ENCODE results near the gene AKAP13. TPM values are rescaled to one million over a fixed set of nuclear protein-coding genes. Genes with fewer than 3 reads are reported as not detected.
A peak's percentile ranks its signal among the peaks of the same experiment; 100 is the strongest.

The AKAP13 gene
- total and polyA plus RNA-seq, 2 of the 13 experiments (the other 11 are each of a cell fraction or from before 2014, with no cell fraction given), result 6.7 to 27.1 TPM

- TF ChIP-seq TAF1 (CRISPR knock-in tag; IDR thresholded peaks at IDR 0.05) (peak; percentile 73), GZF1 (CRISPR knock-in tag; IDR thresholded peaks at IDR 0.05) (0 out of 2 replicates have a peak, but pooled peaks have one; percentile 40), SMARCC2 (IDR thresholded peaks at IDR 0.05) (no peak), ZSCAN9 (CRISPR knock-in tag; IDR thresholded peaks at IDR 0.05; ENCODE audit: borderline replicate concordance) (0 out of 2 replicates have a peak, but pooled peaks have one; percentile 4), ZSCAN12 (CRISPR knock-in tag; IDR thresholded peaks at IDR 0.05) (no peak), ZFP91 (CRISPR knock-in tag; IDR thresholded peaks at IDR 0.05; ENCODE audit: borderline replicate concordance) (no peak), SP1 (IDR thresholded peaks at IDR 0.05) (no peak), SP1 (CRISPR knock-in tag; IDR thresholded peaks at IDR 0.05) (peak; percentile 54), POLR2G (IDR thresholded peaks at IDR 0.05; ENCODE audit: low read depth, low read length) (peak; percentile 79), ZNF101 (CRISPR knock-in tag; IDR thresholded peaks at IDR 0.05; ENCODE audit: borderline replicate concordance, low read depth) (no peak), RXRB (CRISPR knock-in tag; IDR thresholded peaks at IDR 0.05; ENCODE audit: borderline replicate concordance) (no peak), PBX2 (CRISPR knock-in tag; IDR thresholded peaks at IDR 0.05) (peak; percentile 92), STAT5B (CRISPR knock-in tag; IDR thresholded peaks at IDR 0.05) (no peak), RXRA (CRISPR knock-in tag; IDR thresholded peaks at IDR 0.05) (peak; percentile 20; the same call in 1 of the 2 replicates), ZNF768 (CRISPR knock-in tag; IDR thresholded peaks at IDR 0.05) (peak; percentile 47; the same call in 1 of the 2 replicates), NFYB (CRISPR knock-in tag; IDR thresholded peaks at IDR 0.05) (peak; percentile 94), YEATS4 (CRISPR knock-in tag; IDR thresholded peaks at IDR 0.05; ENCODE audit: borderline replicate concordance) (peak; percentile 73; the same call in 1 of the 2 replicates), SOX5 (CRISPR knock-in tag; IDR thresholded peaks at IDR 0.05; ENCODE audit: borderline replicate concordance) (0 out of 2 replicates have a peak, but pooled peaks have one; percentile 4), CENPT (CRISPR knock-in tag; IDR thresholded peaks at IDR 0.05; ENCODE audit: low read depth) (no peak), DMAP1 (CRISPR knock-in tag; IDR thresholded peaks at IDR 0.05) (peak; percentile 30; the same call in 1 of the 2 replicates), ZNF550 (CRISPR knock-in tag; IDR thresholded peaks at IDR 0.05; ENCODE audit: borderline replicate concordance) (no peak)
- TF ChIP-seq, protein P1, sequence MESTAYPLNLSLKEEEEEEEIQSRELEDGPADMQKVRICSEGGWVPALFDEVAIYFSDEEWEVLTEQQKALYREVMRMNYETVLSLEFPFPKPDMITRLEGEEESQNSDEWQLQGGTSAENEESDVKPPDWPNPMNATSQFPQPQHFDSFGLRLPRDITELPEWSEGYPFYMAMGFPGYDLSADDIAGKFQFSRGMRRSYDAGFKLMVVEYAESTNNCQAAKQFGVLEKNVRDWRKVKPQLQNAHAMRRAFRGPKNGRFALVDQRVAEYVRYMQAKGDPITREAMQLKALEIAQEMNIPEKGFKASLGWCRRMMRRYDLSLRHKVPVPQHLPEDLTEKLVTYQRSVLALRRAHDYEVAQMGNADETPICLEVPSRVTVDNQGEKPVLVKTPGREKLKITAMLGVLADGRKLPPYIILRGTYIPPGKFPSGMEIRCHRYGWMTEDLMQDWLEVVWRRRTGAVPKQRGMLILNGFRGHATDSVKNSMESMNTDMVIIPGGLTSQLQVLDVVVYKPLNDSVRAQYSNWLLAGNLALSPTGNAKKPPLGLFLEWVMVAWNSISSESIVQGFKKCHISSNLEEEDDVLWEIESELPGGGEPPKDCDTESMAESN (CRISPR knock-in tag; conservative IDR thresholded peaks at IDR 0.05), result 0 out of 2 replicates have a peak, but pooled peaks have one; percentile 52
- TF ChIP-seq, protein P2, sequence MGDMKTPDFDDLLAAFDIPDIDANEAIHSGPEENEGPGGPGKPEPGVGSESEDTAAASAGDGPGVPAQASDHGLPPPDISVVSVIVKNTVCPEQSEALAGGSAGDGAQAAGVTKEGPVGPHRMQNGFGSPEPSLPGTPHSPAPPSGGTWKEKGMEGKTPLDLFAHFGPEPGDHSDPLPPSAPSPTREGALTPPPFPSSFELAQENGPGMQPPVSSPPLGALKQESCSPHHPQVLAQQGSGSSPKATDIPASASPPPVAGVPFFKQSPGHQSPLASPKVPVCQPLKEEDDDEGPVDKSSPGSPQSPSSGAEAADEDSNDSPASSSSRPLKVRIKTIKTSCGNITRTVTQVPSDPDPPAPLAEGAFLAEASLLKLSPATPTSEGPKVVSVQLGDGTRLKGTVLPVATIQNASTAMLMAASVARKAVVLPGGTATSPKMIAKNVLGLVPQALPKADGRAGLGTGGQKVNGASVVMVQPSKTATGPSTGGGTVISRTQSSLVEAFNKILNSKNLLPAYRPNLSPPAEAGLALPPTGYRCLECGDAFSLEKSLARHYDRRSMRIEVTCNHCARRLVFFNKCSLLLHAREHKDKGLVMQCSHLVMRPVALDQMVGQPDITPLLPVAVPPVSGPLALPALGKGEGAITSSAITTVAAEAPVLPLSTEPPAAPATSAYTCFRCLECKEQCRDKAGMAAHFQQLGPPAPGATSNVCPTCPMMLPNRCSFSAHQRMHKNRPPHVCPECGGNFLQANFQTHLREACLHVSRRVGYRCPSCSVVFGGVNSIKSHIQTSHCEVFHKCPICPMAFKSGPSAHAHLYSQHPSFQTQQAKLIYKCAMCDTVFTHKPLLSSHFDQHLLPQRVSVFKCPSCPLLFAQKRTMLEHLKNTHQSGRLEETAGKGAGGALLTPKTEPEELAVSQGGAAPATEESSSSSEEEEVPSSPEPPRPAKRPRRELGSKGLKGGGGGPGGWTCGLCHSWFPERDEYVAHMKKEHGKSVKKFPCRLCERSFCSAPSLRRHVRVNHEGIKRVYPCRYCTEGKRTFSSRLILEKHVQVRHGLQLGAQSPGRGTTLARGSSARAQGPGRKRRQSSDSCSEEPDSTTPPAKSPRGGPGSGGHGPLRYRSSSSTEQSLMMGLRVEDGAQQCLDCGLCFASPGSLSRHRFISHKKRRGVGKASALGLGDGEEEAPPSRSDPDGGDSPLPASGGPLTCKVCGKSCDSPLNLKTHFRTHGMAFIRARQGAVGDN (CRISPR knock-in tag; IDR thresholded peaks at IDR 0.05), result peak; percentile 59
Measured at GRCh38 chr15:85380217-85380811, at the start of gene AKAP13 (continued).
